HepG2 (cell line): Measurements from ENCODE around the gene FAM53B. TPM values are rescaled to one million over a fixed set of nuclear protein-coding genes. Genes with fewer than 3 reads are reported as not detected.

Experiments
- ATM ChIP-seq: fragments of 450-650 bp; IDR thresholded peaks from 2 replicates; pipeline ENCODE4 v1.7.1; 2017; ENCODE audit warnings: mild to moderate bottlenecking, borderline replicate concordance
- CCDC6 ChIP-seq: sonication (generic); formaldehyde crosslinking; IDR thresholded peaks from 2 replicates; pipeline ENCODE4 v1.8.1; 2022; ENCODE audit warnings: mild to moderate bottlenecking, missing genetic modification reagents, moderate library complexity
- CEBPG ChIP-seq: IDR thresholded peaks from 2 replicates; pipeline ENCODE4 v1.6.1; 2016
- CREB1 ChIP-seq, 2 experiments: fragments of 450-650 bp in 1 of 2; IDR thresholded peaks; 2 replicates each; pipeline ENCODE4 v1.6.1; 2016 to 2017; ENCODE audit warnings: control low read depth in 1 of 2, mild to moderate bottlenecking in 1 of 2, missing compliant biosample characterization in 1 of 2, missing genetic modification characterization in 1 of 2
- EP300 ChIP-seq, 3 experiments: sonication (generic) in 1 of 3; formaldehyde crosslinking in 1 of 3; IDR thresholded peaks; 2 replicates each; pipeline versions ENCODE4 v1.5.1 to v1.6.1; 2011 to 2020; ENCODE audit warnings: low read depth in 2 of 3, low read length in 2 of 3, borderline replicate concordance in 1 of 3, improper control_type of control experiment in 1 of 3, mild to moderate bottlenecking in 1 of 3, missing genetic modification reagents in 1 of 3, moderate library complexity in 1 of 3
- GTF2F1 ChIP-seq: fragments of 150-350 bp; IDR thresholded peaks from 2 replicates; pipeline ENCODE4 v1.6.1; 2014; ENCODE audit warnings: low read length
- HCFC1 ChIP-seq: fragments of 150-350 bp; IDR thresholded peaks from 2 replicates; pipeline ENCODE4 v1.6.1; 2014; ENCODE audit warnings: low read depth, low read length
- HMG20A ChIP-seq: IDR thresholded peaks from 2 replicates; pipeline ENCODE4 v1.6.1; 2016; ENCODE audit warnings: borderline replicate concordance
- MED1 ChIP-seq: sonication (generic); formaldehyde crosslinking; IDR thresholded peaks from 2 replicates; pipeline ENCODE4 v1.4.0; 2020; ENCODE audit warnings: missing genetic modification reagents
- MLX ChIP-seq: IDR thresholded peaks from 2 replicates; pipeline ENCODE4 v1.6.1; 2016
- MTF2 ChIP-seq: sonication (generic); formaldehyde crosslinking; IDR thresholded peaks from 2 replicates; pipeline ENCODE4 v1.5.0; 2020; ENCODE audit warnings: missing genetic modification reagents, borderline replicate concordance
- NFATC3 ChIP-seq: sonication (generic); formaldehyde crosslinking; IDR thresholded peaks from 2 replicates; pipeline ENCODE4 v1.5.1; 2020; ENCODE audit warnings: mild to moderate bottlenecking, missing genetic modification reagents
- NONO ChIP-seq, 2 experiments: fragments of 450-650 bp in 1 of 2; sonication (generic) in 1 of 2; formaldehyde crosslinking in 1 of 2; IDR thresholded peaks in 1 of 2; conservative IDR thresholded peaks in 1 of 2; 2 replicates each; pipeline versions ENCODE4 v1.6.1 to v1.8.0; 2017 to 2022; ENCODE audit warnings: mild to moderate bottlenecking in 1 of 2, missing genetic modification reagents in 1 of 2, moderate library complexity in 1 of 2
- PLSCR1 ChIP-seq: sonication (generic); formaldehyde crosslinking; IDR thresholded peaks from 2 replicates; pipeline ENCODE4 v1.5.0; 2020; ENCODE audit warnings: missing genetic modification reagents, mild to moderate bottlenecking, borderline replicate concordance
- SETDB1 ChIP-seq: sonication (generic); formaldehyde crosslinking; IDR thresholded peaks from 2 replicates; pipeline ENCODE4 v1.5.1; 2020; ENCODE audit warnings: missing genetic modification reagents, mild to moderate bottlenecking, borderline replicate concordance
- SIN3A ChIP-seq: IDR thresholded peaks from 2 replicates; pipeline ENCODE4 v1.6.1; 2011; ENCODE audit warnings: low read depth, mild to moderate bottlenecking, control low read depth, low read length, borderline replicate concordance
- ZBTB25 ChIP-seq: IDR thresholded peaks from 2 replicates; pipeline ENCODE4 v1.6.1; 2018; ENCODE audit warnings: missing genetic modification reagents
- ZFAT ChIP-seq: sonication (generic); formaldehyde crosslinking; conservative IDR thresholded peaks from 2 replicates; pipeline ENCODE4 v1.8.1; 2023; ENCODE audit warnings: missing genetic modification reagents, inconsistent platforms
- ZNF12 ChIP-seq: sonication (generic); formaldehyde crosslinking; IDR thresholded peaks from 2 replicates; pipeline ENCODE4 v1.5.0; 2020; ENCODE audit warnings: missing genetic modification reagents
- ZNF350 ChIP-seq: sonication (generic); formaldehyde crosslinking; IDR thresholded peaks from 2 replicates; pipeline ENCODE4 v1.4.0; 2020; ENCODE audit warnings: mild to moderate bottlenecking, low read depth, missing genetic modification reagents, borderline replicate concordance
- ZNF432 ChIP-seq: sonication (generic); formaldehyde crosslinking; IDR thresholded peaks from 2 replicates; pipeline ENCODE4 v1.5.0; 2020; ENCODE audit warnings: missing genetic modification reagents, mild to moderate bottlenecking, borderline replicate concordance
- ZNF558 ChIP-seq: sonication (generic); formaldehyde crosslinking; IDR thresholded peaks from 2 replicates; pipeline ENCODE4 v1.9.0; 2022; ENCODE audit warnings: mild to moderate bottlenecking, missing genetic modification reagents, borderline replicate concordance
- ZNF619 ChIP-seq: sonication (generic); formaldehyde crosslinking; IDR thresholded peaks from 2 replicates; pipeline ENCODE4 v1.4.0; 2020; ENCODE audit warnings: mild to moderate bottlenecking, missing genetic modification reagents
- ZNF639 ChIP-seq: conservative IDR thresholded peaks from 2 replicates; pipeline ENCODE4 v1.6.1; 2018; ENCODE audit warnings: missing genetic modification reagents
- ZNF678 ChIP-seq: sonication (generic); formaldehyde crosslinking; IDR thresholded peaks from 2 replicates; pipeline ENCODE4 v1.4.0; 2020; ENCODE audit warnings: mild to moderate bottlenecking, missing genetic modification reagents
- ZNF768 ChIP-seq: sonication (generic); formaldehyde crosslinking; IDR thresholded peaks from 2 replicates; pipeline ENCODE4 v1.4.0; 2020; ENCODE audit warnings: missing genetic modification reagents
- polyA plus RNA-seq, 8 experiments: library from polyadenylated mRNA; depleted of rRNA in 3 of 8; stranded (reverse) in 7 of 8; unstranded in 1 of 8; fragments of >200 nt; fragmentation: Illumina TruSeq in 4 of 8; extraction: Trizol in 4 of 8; gene quantifications; 2 replicates each; pipeline versions ENCODE4 v1.2.1 to v1.2.3, GENCODE V29; 2011 to 2016; ENCODE audit warnings: low read depth in 4 of 8, missing spikeins in 1 of 8, mixed read lengths in 1 of 8; ENCODE audit not compliant: insufficient read depth in 1 of 8
- total RNA-seq, 5 experiments: library from RNA; depleted of rRNA; stranded (reverse); fragments of >200 nt; fragmentation: Illumina TruSeq; extraction: Trizol; gene quantifications; 2 replicates each; pipeline ENCODE4 v1.2.3, GENCODE V29; 2016; ENCODE audit warnings: low read depth in 1 of 5

The FAM53B gene
- total and polyA plus RNA-seq, 2 of the 13 experiments (the other 11 are each of a cell fraction or from before 2014, with no cell fraction given), result 6.4 to 19.3 TPM

GRCh38 chr10:124744102-124745050 lies at the start of gene FAM53B (continued):
- no peak for TF ChIP-seq ZNF350 (CRISPR knock-in tag)
- TF ChIP-seq NONO (IDR thresholded peaks at IDR 0.05), result no peak
- TF ChIP-seq NONO (CRISPR knock-in tag; conservative IDR thresholded peaks at IDR 0.05), result 0 out of 2 replicates have a peak, but pooled peaks have one; percentile 30
- 0 out of 2 replicates have a peak, but pooled peaks have one; percentile 43 for TF ChIP-seq ZNF639
- TF ChIP-seq ATM, result no peak
- TF ChIP-seq ZNF432 (CRISPR knock-in tag), result no peak
- no peak for TF ChIP-seq SETDB1 (CRISPR knock-in tag)
- TF ChIP-seq MLX (CRISPR knock-in tag), result no peak
- TF ChIP-seq ZNF678 (CRISPR knock-in tag), result no peak
- no peak for TF ChIP-seq CCDC6 (CRISPR knock-in tag)
- TF ChIP-seq ZFAT (CRISPR knock-in tag), result no peak
- TF ChIP-seq EP300 (IDR thresholded peaks at IDR 0.05; ENCODE audit: low read depth in 2 of 2, low read length in 2 of 2), result peak in 1 of 2 experiments; percentile 71; a peak in 1 of 4 replicates
- no peak for TF ChIP-seq EP300 (CRISPR knock-in tag; IDR thresholded peaks at IDR 0.05; ENCODE audit: borderline replicate concordance)
- TF ChIP-seq SIN3A, result peak; percentile 66; the same call in 1 of the 2 replicates
- peak; percentile 55 for TF ChIP-seq ZBTB25 (CRISPR knock-in tag)
- no peak for TF ChIP-seq CEBPG (CRISPR knock-in tag)
- TF ChIP-seq GTF2F1, result 0 out of 2 replicates have a peak, but pooled peaks have one; percentile 35
- TF ChIP-seq ZNF619, result no peak
- TF ChIP-seq CREB1 (IDR thresholded peaks at IDR 0.05), result no peak
- no peak for TF ChIP-seq CREB1 (CRISPR knock-in tag; IDR thresholded peaks at IDR 0.05)
- TF ChIP-seq HCFC1, result no peak
- TF ChIP-seq PLSCR1 (CRISPR knock-in tag), result no peak
- no peak for TF ChIP-seq ZNF558 (CRISPR knock-in tag)
- TF ChIP-seq MED1 (CRISPR knock-in tag), result peak; percentile 26; the same call in 1 of the 2 replicates
- 0 out of 2 replicates have a peak, but pooled peaks have one; percentile 34 for TF ChIP-seq HMG20A
- TF ChIP-seq ZNF12 (CRISPR knock-in tag), result no peak
- no peak for TF ChIP-seq NFATC3 (CRISPR knock-in tag)
- no peak for TF ChIP-seq ZNF768 (CRISPR knock-in tag)
- no peak for TF ChIP-seq MTF2 (CRISPR knock-in tag)
